ENCODE results near the gene AFF2.

- TF ChIP-seq CTCF (IDR thresholded peaks at IDR 0.05) (no peak), POLR2A (IDR thresholded peaks at IDR 0.05) (no peak)
These were observed 532.0 kb downstream of the AFF2 start for GRCh38 chrX:149032449-149032848.

Measured in uterus (tissue), 2 donors.